SK-N-SH (cell line): ENCODE results near the gene DLGAP5.

Experiments
- MXI1 ChIP-seq: IDR thresholded peaks from 2 replicates; pipeline ENCODE4 v1.6.1; 2012; ENCODE audit warnings: mild to moderate bottlenecking, low read depth, low read length, improper control_type of control experiment
- TF ChIP-seq, protein P1 (sequence below): fragments of 200-600 bp; sonication (generic); IDR thresholded peaks from 2 replicates; pipeline ENCODE4 v1.6.1; 2017; ENCODE audit warnings: antibody characterized with exemption, mild to moderate bottlenecking, moderate library complexity
- TF ChIP-seq, protein P2 (sequence below): fragments of 150-350 bp; IDR thresholded peaks from 2 replicates; pipeline ENCODE4 v1.6.1; 2016; ENCODE audit warnings: mild to moderate bottlenecking, low read depth, low read length
- TF ChIP-seq, protein P3 (sequence below): IDR thresholded peaks from 2 replicates; pipeline ENCODE4 v1.6.1; 2012; ENCODE audit warnings: mild to moderate bottlenecking, low read depth, low read length, moderate library complexity
- TF ChIP-seq, protein P4 (sequence below): IDR thresholded peaks from 2 replicates; pipeline ENCODE4 v1.4.0; 2012; ENCODE audit warnings: low read depth

DNA sequence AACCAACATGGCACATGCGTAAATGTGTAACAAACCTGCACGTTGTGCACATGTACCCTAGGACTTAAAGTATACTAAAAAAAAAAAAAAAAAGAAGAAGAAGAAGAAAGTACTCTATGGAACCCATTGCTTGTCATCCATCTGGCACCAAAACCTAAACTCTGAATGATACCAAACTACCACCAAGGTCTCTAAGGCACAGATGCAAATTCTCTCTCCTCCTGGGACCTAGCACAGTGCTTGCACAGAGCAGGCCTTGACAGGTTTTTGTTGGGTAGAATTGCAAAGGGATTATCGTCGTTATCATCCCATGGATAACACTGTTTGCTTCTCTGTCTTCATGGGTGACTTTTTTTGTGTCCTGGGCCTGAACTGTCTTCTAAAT lies 75.5 kb downstream of the DLGAP5 start:
- TF ChIP-seq, protein P1, sequence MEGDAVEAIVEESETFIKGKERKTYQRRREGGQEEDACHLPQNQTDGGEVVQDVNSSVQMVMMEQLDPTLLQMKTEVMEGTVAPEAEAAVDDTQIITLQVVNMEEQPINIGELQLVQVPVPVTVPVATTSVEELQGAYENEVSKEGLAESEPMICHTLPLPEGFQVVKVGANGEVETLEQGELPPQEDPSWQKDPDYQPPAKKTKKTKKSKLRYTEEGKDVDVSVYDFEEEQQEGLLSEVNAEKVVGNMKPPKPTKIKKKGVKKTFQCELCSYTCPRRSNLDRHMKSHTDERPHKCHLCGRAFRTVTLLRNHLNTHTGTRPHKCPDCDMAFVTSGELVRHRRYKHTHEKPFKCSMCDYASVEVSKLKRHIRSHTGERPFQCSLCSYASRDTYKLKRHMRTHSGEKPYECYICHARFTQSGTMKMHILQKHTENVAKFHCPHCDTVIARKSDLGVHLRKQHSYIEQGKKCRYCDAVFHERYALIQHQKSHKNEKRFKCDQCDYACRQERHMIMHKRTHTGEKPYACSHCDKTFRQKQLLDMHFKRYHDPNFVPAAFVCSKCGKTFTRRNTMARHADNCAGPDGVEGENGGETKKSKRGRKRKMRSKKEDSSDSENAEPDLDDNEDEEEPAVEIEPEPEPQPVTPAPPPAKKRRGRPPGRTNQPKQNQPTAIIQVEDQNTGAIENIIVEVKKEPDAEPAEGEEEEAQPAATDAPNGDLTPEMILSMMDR, result no peak
- TF ChIP-seq, protein P2, sequence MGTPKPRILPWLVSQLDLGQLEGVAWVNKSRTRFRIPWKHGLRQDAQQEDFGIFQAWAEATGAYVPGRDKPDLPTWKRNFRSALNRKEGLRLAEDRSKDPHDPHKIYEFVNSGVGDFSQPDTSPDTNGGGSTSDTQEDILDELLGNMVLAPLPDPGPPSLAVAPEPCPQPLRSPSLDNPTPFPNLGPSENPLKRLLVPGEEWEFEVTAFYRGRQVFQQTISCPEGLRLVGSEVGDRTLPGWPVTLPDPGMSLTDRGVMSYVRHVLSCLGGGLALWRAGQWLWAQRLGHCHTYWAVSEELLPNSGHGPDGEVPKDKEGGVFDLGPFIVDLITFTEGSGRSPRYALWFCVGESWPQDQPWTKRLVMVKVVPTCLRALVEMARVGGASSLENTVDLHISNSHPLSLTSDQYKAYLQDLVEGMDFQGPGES, result no peak
- TF ChIP-seq, protein P3, sequence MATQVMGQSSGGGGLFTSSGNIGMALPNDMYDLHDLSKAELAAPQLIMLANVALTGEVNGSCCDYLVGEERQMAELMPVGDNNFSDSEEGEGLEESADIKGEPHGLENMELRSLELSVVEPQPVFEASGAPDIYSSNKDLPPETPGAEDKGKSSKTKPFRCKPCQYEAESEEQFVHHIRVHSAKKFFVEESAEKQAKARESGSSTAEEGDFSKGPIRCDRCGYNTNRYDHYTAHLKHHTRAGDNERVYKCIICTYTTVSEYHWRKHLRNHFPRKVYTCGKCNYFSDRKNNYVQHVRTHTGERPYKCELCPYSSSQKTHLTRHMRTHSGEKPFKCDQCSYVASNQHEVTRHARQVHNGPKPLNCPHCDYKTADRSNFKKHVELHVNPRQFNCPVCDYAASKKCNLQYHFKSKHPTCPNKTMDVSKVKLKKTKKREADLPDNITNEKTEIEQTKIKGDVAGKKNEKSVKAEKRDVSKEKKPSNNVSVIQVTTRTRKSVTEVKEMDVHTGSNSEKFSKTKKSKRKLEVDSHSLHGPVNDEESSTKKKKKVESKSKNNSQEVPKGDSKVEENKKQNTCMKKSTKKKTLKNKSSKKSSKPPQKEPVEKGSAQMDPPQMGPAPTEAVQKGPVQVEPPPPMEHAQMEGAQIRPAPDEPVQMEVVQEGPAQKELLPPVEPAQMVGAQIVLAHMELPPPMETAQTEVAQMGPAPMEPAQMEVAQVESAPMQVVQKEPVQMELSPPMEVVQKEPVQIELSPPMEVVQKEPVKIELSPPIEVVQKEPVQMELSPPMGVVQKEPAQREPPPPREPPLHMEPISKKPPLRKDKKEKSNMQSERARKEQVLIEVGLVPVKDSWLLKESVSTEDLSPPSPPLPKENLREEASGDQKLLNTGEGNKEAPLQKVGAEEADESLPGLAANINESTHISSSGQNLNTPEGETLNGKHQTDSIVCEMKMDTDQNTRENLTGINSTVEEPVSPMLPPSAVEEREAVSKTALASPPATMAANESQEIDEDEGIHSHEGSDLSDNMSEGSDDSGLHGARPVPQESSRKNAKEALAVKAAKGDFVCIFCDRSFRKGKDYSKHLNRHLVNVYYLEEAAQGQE, result no peak
- TF ChIP-seq, protein P4, sequence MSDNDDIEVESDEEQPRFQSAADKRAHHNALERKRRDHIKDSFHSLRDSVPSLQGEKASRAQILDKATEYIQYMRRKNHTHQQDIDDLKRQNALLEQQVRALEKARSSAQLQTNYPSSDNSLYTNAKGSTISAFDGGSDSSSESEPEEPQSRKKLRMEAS, result no peak
- TF ChIP-seq MXI1, result no peak
